ENCODE measurements around the gene GALK1. TPM values are rescaled to one million over a fixed set of nuclear protein-coding genes. Genes with fewer than 3 reads are reported as not detected.

GALK1 gene
- total RNA-seq, 4 donors from 2014 or later, result 15.2 to 34.9 (median 22.9) TPM

DNA sequence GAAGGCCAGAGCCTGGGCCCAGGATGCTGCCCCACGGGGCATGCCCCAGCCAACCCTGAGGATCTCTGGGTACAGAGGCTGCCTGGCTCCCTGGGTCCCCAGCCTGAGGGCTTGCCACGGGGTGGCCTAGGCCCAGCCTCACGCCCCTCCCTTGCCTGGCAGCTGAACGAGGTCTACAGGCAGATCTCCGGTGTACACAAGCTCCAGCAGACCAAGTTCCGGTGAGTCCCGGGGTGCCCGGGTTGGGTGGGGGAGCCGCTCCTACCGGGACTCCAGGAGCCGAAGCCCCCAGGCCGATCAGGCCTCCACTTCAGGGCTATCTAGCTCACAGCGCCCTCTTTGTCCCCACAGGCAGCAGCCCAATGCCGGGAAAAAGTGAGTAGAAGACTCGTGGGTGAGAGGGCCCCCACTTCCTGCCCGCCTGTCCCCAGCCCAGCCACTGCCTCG, 24.3 kb downstream of the GALK1 start:
- TF ChIP-seq EP300 (IDR thresholded peaks at IDR 0.05), result no peak
- no peak for TF ChIP-seq CTCF (IDR thresholded peaks at IDR 0.05)
- TF ChIP-seq POLR2A (IDR thresholded peaks at IDR 0.05), result no peak
- TF ChIP-seq POLR2AphosphoS5 (IDR thresholded peaks at IDR 0.05), result no peak
- no peaks in the 10 kb centered on the region for H3K9me3 ChIP-seq
- H3K4me1 ChIP-seq, result no peaks in the 10 kb centered on the region
- 79% methylated on average over 5 of the region's 17 CpGs for WGBS
- DNase-seq (ENCODE audit: low spot score in 2 of 2), result peak in 1 of 2 donors; percentile 64
- no peaks in the 10 kb centered on the region for H3K27me3 ChIP-seq
- H3K4me3 ChIP-seq, result no peak overlapping the region
- H3K27ac ChIP-seq, result no peak overlapping the region
- H3K36me3 ChIP-seq, result peaks cover 85% of the 10 kb centered on the region

GRCh38 chr17:75740215-75740614, 24.8 kb downstream of the GALK1 start:
- H3K9me3 ChIP-seq, result no peaks in the 10 kb centered on the region
- no peaks in the 10 kb centered on the region for H3K27me3 ChIP-seq
- DNase-seq (ENCODE audit: low spot score in 2 of 2), result peak in 1 of 2 donors; percentile 66
- WGBS, result 90% methylated on average over 16 of the region's 17 CpGs
- no peak overlapping the region for H3K27ac ChIP-seq
- no peak overlapping the region for H3K4me3 ChIP-seq
- no peaks in the 10 kb centered on the region for H3K4me1 ChIP-seq
- peaks cover 83% of the 10 kb centered on the region for H3K36me3 ChIP-seq
- TF ChIP-seq EP300 (IDR thresholded peaks at IDR 0.05) (no peak), POLR2AphosphoS5 (IDR thresholded peaks at IDR 0.05) (no peak), CTCF (IDR thresholded peaks at IDR 0.05) (no peak)

DNA sequence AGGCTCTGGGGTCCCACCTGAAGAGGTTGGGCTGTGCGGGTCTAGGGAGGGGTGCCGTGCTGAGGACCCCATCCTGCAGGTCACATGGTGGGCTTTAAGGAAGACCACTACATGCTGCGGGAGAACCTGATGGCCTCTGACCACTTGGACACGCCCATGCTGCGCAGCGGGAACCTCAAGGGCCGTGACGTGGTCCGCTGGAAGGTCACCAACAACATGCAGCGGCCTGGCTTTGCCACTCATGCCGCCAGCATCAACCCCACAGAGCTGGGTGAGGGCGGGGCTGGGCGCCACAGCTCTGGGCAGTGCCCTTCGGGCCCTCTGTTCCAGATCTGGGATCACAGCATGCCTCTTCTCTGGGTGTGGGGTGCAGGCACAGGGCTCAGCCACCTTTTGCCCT, 25.2 kb downstream of the GALK1 start:
- Histone ChIP-seq H3K36me3 (peaks cover 83% of the 10 kb centered on the region), H3K4me1 (no peaks in the 10 kb centered on the region), H3K4me3 (no peak overlapping the region), H3K27ac (no peak overlapping the region), H3K27me3 (no peaks in the 10 kb centered on the region), H3K9me3 (no peaks in the 10 kb centered on the region)
- peak in 1 of 2 donors; percentile 51 for DNase-seq (ENCODE audit: low spot score in 2 of 2)
- TF ChIP-seq CTCF (IDR thresholded peaks at IDR 0.05) (no peak), POLR2A (IDR thresholded peaks at IDR 0.05) (no peak), POLR2AphosphoS5 (IDR thresholded peaks at IDR 0.05) (no peak), EP300 (IDR thresholded peaks at IDR 0.05) (no peak)
- WGBS, result 91% methylated on average over 12 of the region's 14 CpGs

- TF ChIP-seq POLR2A (IDR thresholded peaks at IDR 0.05), result no peak
- TF ChIP-seq POLR2AphosphoS5 (IDR thresholded peaks at IDR 0.05), result no peak
- TF ChIP-seq EP300 (IDR thresholded peaks at IDR 0.05), result no peak
- TF ChIP-seq CTCF (IDR thresholded peaks at IDR 0.05), result no peak
- no peaks in the 10 kb centered on the region for H3K4me1 ChIP-seq
- no peak overlapping the region for H3K4me3 ChIP-seq
- 89% methylated on average over 7 of the region's 7 CpGs for WGBS
- H3K27ac ChIP-seq, result no peak overlapping the region
- peaks cover 85% of the 10 kb centered on the region for H3K36me3 ChIP-seq
- no peaks in the 10 kb centered on the region for H3K9me3 ChIP-seq
- no peak for DNase-seq (ENCODE audit: low spot score in 2 of 2)
- H3K27me3 ChIP-seq, result no peaks in the 10 kb centered on the region
Measured at GRCh38 chr17:75739174-75739573, 25.8 kb downstream of the GALK1 start.

DNA sequence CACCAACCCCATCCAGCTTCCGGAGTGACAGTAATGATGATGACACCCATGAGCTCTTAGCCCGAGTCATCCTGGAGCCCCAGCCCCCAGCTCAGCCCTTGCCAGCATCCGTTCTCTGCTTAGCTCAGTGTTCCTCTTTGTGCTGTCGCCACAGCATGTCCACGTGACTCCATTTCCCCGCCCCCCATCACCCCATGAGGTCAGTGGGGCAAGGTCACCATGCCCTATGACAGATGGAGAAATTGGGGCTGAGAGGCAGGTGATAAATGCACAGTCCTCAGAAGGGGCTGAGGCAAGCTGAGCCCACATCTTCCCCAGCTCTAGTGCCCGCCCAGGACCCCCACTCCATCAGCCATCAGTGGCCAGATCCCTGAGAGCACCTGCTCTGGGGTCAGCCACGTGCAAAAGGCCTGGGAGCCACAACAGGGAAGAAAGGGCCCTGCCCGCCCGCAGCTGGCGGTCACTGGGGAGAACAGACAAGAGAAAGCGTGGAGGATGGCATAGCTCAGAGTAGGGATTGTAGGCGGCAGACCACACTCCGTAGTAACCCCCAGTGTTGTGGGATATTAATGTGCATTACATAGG, 26.7 kb downstream of the GALK1 start:
- Histone ChIP-seq H3K27me3 (no peaks in the 10 kb centered on the region), H3K9me3 (no peaks in the 10 kb centered on the region), H3K36me3 (peaks cover 86% of the 10 kb centered on the region), H3K4me1 (no peaks in the 10 kb centered on the region), H3K4me3 (no peak overlapping the region), H3K27ac (no peak overlapping the region)
- WGBS, result 69% methylated on average over 11 of the region's 14 CpGs
- TF ChIP-seq CTCF (IDR thresholded peaks at IDR 0.05), result no peak
- peak in 1 of 2 donors; percentile 59 for DNase-seq (ENCODE audit: low spot score in 2 of 2)
